Measurements from ENCODE around the gene PARVG.

DNA sequence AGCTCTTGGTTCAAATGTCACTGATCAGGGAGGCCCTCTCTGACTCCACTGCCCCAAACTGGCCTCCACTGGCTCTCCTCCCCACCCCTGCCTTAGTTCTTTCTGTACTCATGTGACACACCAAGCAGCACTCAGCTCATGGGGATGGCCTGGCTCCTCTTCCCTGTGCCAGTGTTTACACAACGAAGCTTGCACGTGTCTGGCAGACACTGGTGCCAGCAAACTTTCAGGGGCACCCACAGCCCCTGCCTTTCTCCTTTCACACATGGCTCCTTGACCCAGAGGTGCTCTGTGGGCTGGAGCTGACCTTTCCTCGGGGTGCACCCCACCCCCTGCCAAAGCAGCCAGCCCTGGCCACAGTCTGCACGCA lies 37.6 kb upstream of the PARVG start:
- TF ChIP-seq, protein P1, sequence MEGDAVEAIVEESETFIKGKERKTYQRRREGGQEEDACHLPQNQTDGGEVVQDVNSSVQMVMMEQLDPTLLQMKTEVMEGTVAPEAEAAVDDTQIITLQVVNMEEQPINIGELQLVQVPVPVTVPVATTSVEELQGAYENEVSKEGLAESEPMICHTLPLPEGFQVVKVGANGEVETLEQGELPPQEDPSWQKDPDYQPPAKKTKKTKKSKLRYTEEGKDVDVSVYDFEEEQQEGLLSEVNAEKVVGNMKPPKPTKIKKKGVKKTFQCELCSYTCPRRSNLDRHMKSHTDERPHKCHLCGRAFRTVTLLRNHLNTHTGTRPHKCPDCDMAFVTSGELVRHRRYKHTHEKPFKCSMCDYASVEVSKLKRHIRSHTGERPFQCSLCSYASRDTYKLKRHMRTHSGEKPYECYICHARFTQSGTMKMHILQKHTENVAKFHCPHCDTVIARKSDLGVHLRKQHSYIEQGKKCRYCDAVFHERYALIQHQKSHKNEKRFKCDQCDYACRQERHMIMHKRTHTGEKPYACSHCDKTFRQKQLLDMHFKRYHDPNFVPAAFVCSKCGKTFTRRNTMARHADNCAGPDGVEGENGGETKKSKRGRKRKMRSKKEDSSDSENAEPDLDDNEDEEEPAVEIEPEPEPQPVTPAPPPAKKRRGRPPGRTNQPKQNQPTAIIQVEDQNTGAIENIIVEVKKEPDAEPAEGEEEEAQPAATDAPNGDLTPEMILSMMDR (IDR thresholded peaks at IDR 0.05; ENCODE audit: low read depth, low read length) = no peak
- TF ChIP-seq MYC (IDR thresholded peaks at IDR 0.05; ENCODE audit: low read depth, low read length) = no peak
- no peak for TF ChIP-seq POLR2A (IDR thresholded peaks at IDR 0.05; ENCODE audit: extremely low read depth, insufficient read length)

All from NB4 (cell line).